ENCODE results near the gene RAB18. TPM values are rescaled to one million over a fixed set of nuclear protein-coding genes. Genes with fewer than 3 reads are reported as not detected.
A peak's percentile ranks its signal among the peaks of the same experiment; 100 is the strongest.

Gene RAB18
- polyA plus RNA-seq, 1 donor (not counting 4 experiments of a cell fraction or from before 2014, with no cell fraction given) = 179 TPM

- no peaks in the 10 kb centered on the region for H3K9me3 ChIP-seq (ENCODE audit: control insufficient read depth, low read depth, low read length)
- peak overlapping the region; percentile 95 for H3K27ac ChIP-seq (ENCODE audit: control insufficient read depth, insufficient read depth, low read length)
- TF ChIP-seq EZH2 (IDR thresholded peaks at IDR 0.05; ENCODE audit: low read length) (no peak), CTCF (optimal IDR thresholded peaks at IDR 0.05 in 1 of 3, IDR thresholded peaks at IDR 0.05 in 1 of 3, conservative IDR thresholded peaks at IDR 0.05 in 1 of 3; ENCODE audit: extremely low read depth in 1 of 3, insufficient read depth in 2 of 3, low read length in 3 of 3) (no peak)
- H2AFZ ChIP-seq (ENCODE audit: control insufficient read depth, low read length) = no peak overlapping the region
- H3K27me3 ChIP-seq (ENCODE audit: control insufficient read depth, extremely low read depth, insufficient read depth, low read length) = no peaks in the 10 kb centered on the region
- no peaks in the 10 kb centered on the region for H3K36me3 ChIP-seq (ENCODE audit: control insufficient read depth in 2 of 2, extremely low read depth in 1 of 2, insufficient read depth in 2 of 2, low read length in 2 of 2)
- FAIRE-seq = peak; percentile 9
- H3K9me1 ChIP-seq (ENCODE audit: control insufficient read depth, extremely low read depth, insufficient read depth, low read length) = no peaks in the 10 kb centered on the region
- H3K4me1 ChIP-seq (ENCODE audit: control insufficient read depth, extremely low read depth, insufficient read depth, low read length) = peaks cover 55% of the 10 kb centered on the region
- DNase-seq (ENCODE audit: low read depth, low spot score) = no peak
- H3K9ac ChIP-seq (ENCODE audit: control insufficient read depth, extremely low read depth, insufficient read depth, low read length) = no peak overlapping the region
- dilution Hi-C loops (cut with MboI; ENCODE audit: extremely low pct_ligation_motif_present, low sequenced_read_pairs) = no loop called here
- no peak overlapping the region for H3K4me3 ChIP-seq (ENCODE audit: control insufficient read depth in 2 of 3, extremely low read depth in 1 of 3, insufficient read depth in 2 of 3, low read depth in 1 of 3, low read length in 3 of 3)
- no peaks in the 10 kb centered on the region for H4K20me1 ChIP-seq (ENCODE audit: control insufficient read depth, extremely low read depth, insufficient read depth, low read length)
- H3K79me2 ChIP-seq (ENCODE audit: control insufficient read depth, insufficient read depth, low read length) = no peaks in the 10 kb centered on the region
- no peak overlapping the region for H3K4me2 ChIP-seq (ENCODE audit: control insufficient read depth, extremely low read depth, insufficient read depth, low read depth, low read length)
These were observed 22.6 kb upstream of the RAB18 start for GRCh38 chr10:27481486-27481885.

GRCh38 chr10:27482984-27483956, 20.8 kb upstream of the RAB18 start:
- H3K9ac ChIP-seq (ENCODE audit: control insufficient read depth, extremely low read depth, insufficient read depth, low read length) = peak overlapping the region; percentile 75
- H3K4me1 ChIP-seq (ENCODE audit: control insufficient read depth, extremely low read depth, insufficient read depth, low read length) = peaks cover 55% of the 10 kb centered on the region
- H3K9me3 ChIP-seq (ENCODE audit: control insufficient read depth, low read depth, low read length) = no peaks in the 10 kb centered on the region
- H3K4me3 ChIP-seq (ENCODE audit: control insufficient read depth in 2 of 3, extremely low read depth in 1 of 3, insufficient read depth in 2 of 3, low read depth in 1 of 3, low read length in 3 of 3) = peak overlapping the region; percentile 9 to 44 (median 33)
- peak overlapping the region; percentile 81 for H3K4me2 ChIP-seq (ENCODE audit: control insufficient read depth, extremely low read depth, insufficient read depth, low read depth, low read length)
- no peaks in the 10 kb centered on the region for H3K9me1 ChIP-seq (ENCODE audit: control insufficient read depth, extremely low read depth, insufficient read depth, low read length)
- H3K79me2 ChIP-seq (ENCODE audit: control insufficient read depth, insufficient read depth, low read length) = no peaks in the 10 kb centered on the region
- no peaks in the 10 kb centered on the region for H4K20me1 ChIP-seq (ENCODE audit: control insufficient read depth, extremely low read depth, insufficient read depth, low read length)
- DNase-seq (ENCODE audit: low read depth, low spot score) (no peak), FAIRE-seq (peak; percentile 96)
- H3K27me3 ChIP-seq (ENCODE audit: control insufficient read depth, extremely low read depth, insufficient read depth, low read length) = no peaks in the 10 kb centered on the region
- H3K27ac ChIP-seq (ENCODE audit: control insufficient read depth, insufficient read depth, low read length) = peak overlapping the region; percentile 95
- no peaks in the 10 kb centered on the region for H3K36me3 ChIP-seq (ENCODE audit: control insufficient read depth in 2 of 2, extremely low read depth in 1 of 2, insufficient read depth in 2 of 2, low read length in 2 of 2)
- H2AFZ ChIP-seq (ENCODE audit: control insufficient read depth, low read length) = peak overlapping the region; percentile 77
- dilution Hi-C loops (cut with MboI; ENCODE audit: extremely low pct_ligation_motif_present, low sequenced_read_pairs) = no loop called here
- TF ChIP-seq CTCF (optimal IDR thresholded peaks at IDR 0.05 in 1 of 3, IDR thresholded peaks at IDR 0.05 in 1 of 3, conservative IDR thresholded peaks at IDR 0.05 in 1 of 3; ENCODE audit: extremely low read depth in 1 of 3, insufficient read depth in 2 of 3, low read length in 3 of 3) (no peak), EZH2 (IDR thresholded peaks at IDR 0.05; ENCODE audit: low read length) (no peak)

Data from keratinocyte (primary cell).